GM23248 (cell line): Measurements from ENCODE around the gene UPK3A. TPM values are rescaled to one million over a fixed set of nuclear protein-coding genes. Genes with fewer than 3 reads are reported as not detected.

ENCODE experiments used
- DNase-seq: peaks from one replicate; pipeline ENCODE4 v3.0.0-alpha.2; 2015
- H2AFZ ChIP-seq: fragments of 200-600 bp; sonication (generic); 2 replicates; pipeline ENCODE4 v1.6.1; 2016; ENCODE audit warnings: antibody characterized with exemption
- H3F3A ChIP-seq: fragments of 200-600 bp; sonication (generic); 2 replicates; pipeline ENCODE4 v1.6.1; 2016; ENCODE audit warnings: mild to moderate bottlenecking, antibody characterized with exemption, mixed run types; ENCODE audit not compliant: insufficient read depth
- H3K27ac ChIP-seq: fragments of 200-600 bp; sonication (generic); 2 replicates; pipeline ENCODE4 v1.5.1; 2016; ENCODE audit warnings: mild to moderate bottlenecking
- H3K27me3 ChIP-seq: fragments of 200-600 bp; sonication (generic); replicated peaks from 2 replicates; pipeline ENCODE4 v1.6.1; 2016; ENCODE audit warnings: mild to moderate bottlenecking; ENCODE audit not compliant: insufficient read depth
- H3K36me3 ChIP-seq: fragments of 200-600 bp; sonication (generic); 2 replicates; pipeline ENCODE4 v1.6.1; 2016; ENCODE audit warnings: low read depth, mild to moderate bottlenecking
- H3K4me1 ChIP-seq: fragments of 200-600 bp; sonication (generic); 2 replicates; pipeline ENCODE4 v1.6.1; 2016; ENCODE audit warnings: mild to moderate bottlenecking; ENCODE audit not compliant: insufficient read depth
- H3K4me2 ChIP-seq: fragments of 200-600 bp; sonication (generic); one replicate; pipeline ENCODE4 v1.6.1; 2016; ENCODE audit warnings: mild to moderate bottlenecking; ENCODE audit not compliant: unreplicated experiment
- H3K4me3 ChIP-seq: fragments of 200-600 bp; sonication (generic); 2 replicates; pipeline ENCODE4 v1.5.1; 2016; ENCODE audit warnings: mild to moderate bottlenecking
- H3K79me2 ChIP-seq: fragments of 200-600 bp; sonication (generic); 2 replicates; pipeline ENCODE4 v1.6.1; 2016; ENCODE audit warnings: mild to moderate bottlenecking; ENCODE audit not compliant: insufficient read depth
- H3K9ac ChIP-seq: fragments of 200-600 bp; sonication (generic); 2 replicates; pipeline ENCODE4 v1.6.1; 2016; ENCODE audit warnings: mild to moderate bottlenecking
- H3K9me2 ChIP-seq: fragments of 200-600 bp; sonication (generic); 2 replicates; pipeline ENCODE4 v1.6.1; 2016; ENCODE audit warnings: mixed run types, mild to moderate bottlenecking, moderate library complexity; ENCODE audit not compliant: insufficient read depth
- H3K9me3 ChIP-seq: fragments of 200-600 bp; sonication (generic); one replicate; pipeline ENCODE4 v1.6.1; 2017; ENCODE audit warnings: low read depth
- H4K20me1 ChIP-seq: fragments of 200-600 bp; sonication (generic); 2 replicates; pipeline ENCODE4 v1.6.0; 2016; ENCODE audit not compliant: insufficient read depth
- EZH2 ChIP-seq: fragments of 200-600 bp; sonication (generic); IDR thresholded peaks from 2 replicates; pipeline ENCODE4 v1.6.1; 2018; ENCODE audit warnings: antibody characterized with exemption, mild to moderate bottlenecking; ENCODE audit not compliant: insufficient read depth, poor library complexity, severe bottlenecking
- EZH2phosphoT487 ChIP-seq: fragments of 200-600 bp; sonication (generic); IDR thresholded peaks from 2 replicates; pipeline ENCODE4 v1.6.1; 2018; ENCODE audit warnings: antibody characterized with exemption, moderate library complexity, mild to moderate bottlenecking, low read depth; ENCODE audit not compliant: insufficient read depth
- WGBS, 2 experiments: methylation state at CpG; one replicate each; pipeline ENCODE4 v1.1.6; 2015 to 2017; ENCODE audit warnings: low lambda C conversion rate in 2 of 2, low coverage in 1 of 2; ENCODE audit errors: missing lambda C conversion rate in 2 of 2; 5-methylcytosine and 5-hydroxymethylcytosine counted together
- in situ Hi-C: fragments of 300-500 bp; cut with MboI; formaldehyde crosslinking; loops from 2 replicates; pipeline ENCODE4 v1.15.0; 2020
- polyA plus RNA-seq: library from polyadenylated mRNA; unstranded; fragments of >200 nt; fragmentation: Nextera tagmentation; extraction: Ambion mirVana; gene quantifications from 2 replicates; pipeline ENCODE4 v1.2.1, GENCODE V29; 2016
- total RNA-seq: library from RNA; depleted of rRNA; stranded (reverse); fragments of >200 nt; shearing (Covaris generic); gene quantifications from 2 replicates; pipeline ENCODE4 v1.2.3, GENCODE V29; 2014

Gene UPK3A
- total and polyA plus RNA-seq, 2 experiments from 2014 or later = not detected

DNA sequence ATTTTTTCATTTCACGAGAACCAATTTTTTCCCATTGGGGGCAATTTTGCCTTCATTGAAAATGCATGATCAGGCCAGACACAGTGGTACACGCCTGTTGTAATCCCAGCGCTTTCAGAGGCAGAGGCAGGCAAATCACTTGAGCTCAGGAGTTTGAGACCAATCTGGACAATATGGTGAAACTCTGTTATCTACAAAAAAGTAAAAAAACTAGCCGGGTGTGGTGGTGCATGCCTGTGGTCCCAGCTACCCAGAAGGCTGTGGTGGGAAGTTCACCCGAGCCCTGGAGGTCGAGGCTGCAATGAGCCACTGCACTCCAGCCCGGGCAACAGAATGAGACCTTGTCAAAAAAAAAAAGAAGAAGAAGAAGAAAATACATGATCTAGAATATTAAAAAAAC lies 19.2 kb upstream of the UPK3A start:
- WGBS, 2 experiments = 71 to 80% methylated on average over 7 of the region's 7 CpGs
- Histone ChIP-seq H3K9me3 (no peaks in the 10 kb centered on the region), H3K4me1 (peaks cover 3% of the 10 kb centered on the region), H3K9me2 (no peaks in the 10 kb centered on the region), H2AFZ (no peak overlapping the region), H3K27me3 (no peaks in the 10 kb centered on the region), H3F3A (peaks cover 9% of the 10 kb centered on the region; the same call in 1 of the 2 replicates), H3K9ac (no peak overlapping the region), H3K79me2 (no peaks in the 10 kb centered on the region), H3K4me2 (no peak overlapping the region), H3K36me3 (no peaks in the 10 kb centered on the region), H4K20me1 (no peaks in the 10 kb centered on the region), H3K27ac (no peak overlapping the region), H3K4me3 (no peak overlapping the region)
- in situ Hi-C loops = no loop called here
- DNase-seq = no peak
- no peak for TF ChIP-seq EZH2phosphoT487
- no peak for TF ChIP-seq EZH2

DNA sequence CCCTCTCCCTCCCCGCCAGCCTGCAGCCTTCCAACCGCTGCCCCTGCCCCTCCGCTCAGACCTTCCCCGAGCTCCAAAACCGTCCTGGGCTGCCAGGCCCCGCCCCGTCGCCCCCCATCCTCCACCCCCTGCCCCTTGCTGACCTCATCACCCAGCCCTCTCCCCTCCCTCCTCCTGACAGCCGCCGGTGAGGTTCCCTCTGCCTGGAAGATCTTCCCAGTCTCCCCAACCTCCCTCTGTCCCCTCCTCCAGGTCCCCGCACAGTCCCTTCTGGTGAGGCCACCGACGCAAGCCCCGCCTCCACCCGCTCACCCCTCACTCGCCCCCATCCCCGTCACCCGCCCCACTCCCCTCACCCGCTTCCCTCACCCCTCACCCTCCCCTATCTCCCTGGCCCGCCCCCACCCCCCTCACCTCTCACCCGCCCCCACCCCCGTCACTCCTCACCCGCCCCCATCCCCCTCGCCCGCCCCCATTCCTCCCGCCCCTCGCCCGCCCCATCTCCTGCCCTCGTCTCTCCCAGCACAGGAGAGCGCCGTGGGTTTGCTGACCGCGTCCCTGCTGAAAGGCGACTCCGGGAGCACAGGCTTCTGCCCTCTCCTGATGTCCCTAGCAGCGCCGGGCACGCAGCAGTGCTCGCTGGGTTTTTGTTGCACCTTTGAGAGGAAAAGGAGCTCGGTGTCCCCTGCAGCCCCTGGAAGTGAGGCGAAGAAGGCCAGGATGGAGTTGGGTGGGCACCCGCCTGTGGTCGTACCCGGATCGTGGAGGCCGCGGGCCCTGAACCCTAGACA lies 16.4 kb upstream of the UPK3A start:
- DNase-seq = peak; percentile 60
- peaks cover 3% of the 10 kb centered on the region for H3K4me1 ChIP-seq
- no peaks in the 10 kb centered on the region for H3K79me2 ChIP-seq
- H2AFZ ChIP-seq = peak overlapping the region; percentile 97
- H3K4me2 ChIP-seq = peak overlapping the region; percentile 100
- peak overlapping the region; percentile 84 for H3K4me3 ChIP-seq
- H3K9ac ChIP-seq = peak overlapping the region; percentile 66
- no peaks in the 10 kb centered on the region for H3K9me3 ChIP-seq
- no peaks in the 10 kb centered on the region for H4K20me1 ChIP-seq
- TF ChIP-seq EZH2 (no peak), EZH2phosphoT487 (no peak)
- 1 to 6% methylated on average over 21 to 47 of the region's 47 CpGs for WGBS, 2 experiments
- no peak overlapping the region for H3K27ac ChIP-seq
- H3K36me3 ChIP-seq = no peaks in the 10 kb centered on the region
- H3K27me3 ChIP-seq = no peaks in the 10 kb centered on the region
- peaks cover 6% of the 10 kb centered on the region for H3F3A ChIP-seq
- in situ Hi-C loops = no loop called here
- no peaks in the 10 kb centered on the region for H3K9me2 ChIP-seq

DNA sequence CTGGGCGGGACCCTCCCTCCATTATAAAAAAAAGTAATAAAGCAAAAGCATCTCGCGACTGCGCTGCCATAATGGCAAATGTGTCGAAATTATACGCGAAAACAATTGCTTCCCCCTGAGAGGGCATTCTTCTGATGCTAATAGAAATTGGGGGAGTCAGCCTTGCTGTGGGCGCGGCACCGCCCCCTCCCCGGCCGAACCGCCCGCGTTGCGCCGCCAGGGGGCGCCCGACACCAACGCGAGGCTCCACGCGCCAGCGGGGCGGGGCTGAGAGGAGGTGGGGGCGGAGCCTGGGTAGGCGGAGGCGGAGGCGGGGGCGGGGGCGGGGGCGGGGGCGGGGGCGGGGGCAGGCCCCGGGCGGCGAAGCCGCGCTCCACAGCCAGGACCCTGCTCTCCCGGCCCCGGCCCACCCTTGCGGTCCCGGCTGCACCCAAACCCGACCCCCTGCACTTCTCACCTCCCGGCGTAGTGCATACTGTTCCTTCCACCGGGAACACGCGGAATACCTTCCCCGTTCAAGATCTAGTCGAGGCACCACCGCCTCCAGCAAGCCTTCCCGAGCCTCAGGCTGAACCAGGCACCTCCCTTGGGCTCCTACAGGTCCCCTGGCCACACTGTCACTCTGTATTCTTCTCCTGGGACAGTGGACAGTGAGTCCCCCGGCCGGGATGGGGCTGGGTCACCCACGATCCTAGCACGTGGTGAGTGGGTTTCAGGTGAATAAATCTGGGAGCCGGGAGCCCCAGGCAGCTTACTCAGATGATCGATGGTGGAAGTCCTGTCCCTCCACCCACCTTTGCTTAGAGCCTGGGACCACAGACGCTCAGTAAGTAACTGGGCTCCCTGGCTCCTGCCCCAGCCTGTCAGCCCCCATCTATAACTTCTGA lies 15.5 kb upstream of the UPK3A start:
- Histone ChIP-seq H3K9me2 (no peaks in the 10 kb centered on the region), H3K27me3 (no peaks in the 10 kb centered on the region), H4K20me1 (no peaks in the 10 kb centered on the region), H3K79me2 (no peaks in the 10 kb centered on the region), H3K9ac (peak overlapping the region; percentile 66), H3K36me3 (no peaks in the 10 kb centered on the region), H3K4me1 (no peaks in the 10 kb centered on the region), H3K4me3 (peak overlapping the region; percentile 84), H3F3A (peaks cover 1% of the 10 kb centered on the region), H3K9me3 (no peaks in the 10 kb centered on the region), H2AFZ (peak overlapping the region; percentile 97), H3K27ac (no peak overlapping the region), H3K4me2 (peak overlapping the region; percentile 100)
- TF ChIP-seq EZH2phosphoT487 (no peak), EZH2 (no peak)
- in situ Hi-C loops = no loop called here
- DNase-seq = peak; percentile 85
- WGBS, 2 experiments = 9 to 10% methylated on average over 30 to 44 of the region's 60 CpGs

DNA sequence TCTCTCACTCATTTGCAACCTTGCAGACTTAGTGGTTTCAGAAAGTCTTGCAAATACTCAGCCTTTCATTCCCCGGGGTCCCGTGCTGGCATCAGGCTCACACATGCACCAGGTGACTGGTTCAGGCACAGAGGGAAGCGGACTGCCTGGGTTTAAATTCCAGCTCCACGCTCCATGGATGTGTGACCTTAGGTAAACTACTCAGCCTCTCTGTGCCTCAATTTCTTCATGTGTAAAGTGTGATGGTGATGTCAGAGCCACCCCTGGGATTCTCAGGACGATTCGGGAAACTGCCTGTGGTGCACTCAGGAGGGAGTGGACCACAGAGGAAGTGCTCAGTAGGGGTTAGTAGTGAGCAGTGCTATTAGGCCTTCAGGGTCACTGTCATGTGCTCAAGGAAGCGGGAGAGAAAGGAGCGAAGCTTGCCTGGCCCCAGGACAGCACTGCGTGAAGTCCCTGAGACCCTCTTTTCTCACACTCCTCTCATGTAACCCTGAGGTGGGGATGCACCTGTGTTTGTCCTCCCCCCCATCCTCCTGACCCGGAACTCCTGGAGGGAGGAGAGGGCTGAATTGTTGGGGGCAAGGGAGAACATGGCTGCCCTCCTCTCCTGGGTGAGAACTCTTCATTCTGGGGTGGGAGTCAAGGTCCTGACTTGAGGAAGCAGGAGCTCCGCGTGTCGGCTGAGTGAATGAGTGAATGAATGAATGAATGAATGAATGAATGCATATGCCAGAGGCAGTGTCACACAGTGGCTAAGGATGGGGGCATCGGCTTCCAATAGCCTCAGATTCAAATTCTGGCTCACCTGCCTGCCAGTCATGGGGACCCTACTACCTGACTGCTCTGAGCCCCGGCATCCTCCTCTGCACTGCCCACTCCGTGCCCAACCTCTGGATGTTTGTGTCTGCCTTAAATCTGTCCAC lies 14.4 kb upstream of the UPK3A start:
- no peak overlapping the region for H3K27ac ChIP-seq
- H3K4me2 ChIP-seq = no peak overlapping the region
- 87 to 88% methylated on average over 16 of the region's 16 CpGs for WGBS, 2 experiments
- H3K9me2 ChIP-seq = no peaks in the 10 kb centered on the region
- H3K4me3 ChIP-seq = no peak overlapping the region
- H3K9ac ChIP-seq = no peak overlapping the region
- in situ Hi-C loops = loop anchor here (10.0 kb wide), 1 partner anchor 284 kb away; no protein-coding TSS in a partner anchor
- H2AFZ ChIP-seq = no peak overlapping the region
- no peaks in the 10 kb centered on the region for H3K27me3 ChIP-seq
- no peaks in the 10 kb centered on the region for H3K79me2 ChIP-seq
- H3K36me3 ChIP-seq = no peaks in the 10 kb centered on the region
- H3K9me3 ChIP-seq = no peaks in the 10 kb centered on the region
- H4K20me1 ChIP-seq = no peaks in the 10 kb centered on the region
- H3K4me1 ChIP-seq = no peaks in the 10 kb centered on the region
- TF ChIP-seq EZH2 = no peak
- no peaks in the 10 kb centered on the region; the same call in 1 of the 2 replicates for H3F3A ChIP-seq
- DNase-seq = no peak
